A549 (cell line): Measurements from ENCODE around the gene RFT1. TPM values are rescaled to one million over a fixed set of nuclear protein-coding genes. Genes with fewer than 3 reads are reported as not detected.

Experiments used
- ATAC-seq, 2 experiments: fragments of 200-7000 bp in 1 of 2; fragments of >200 bp in 1 of 2; cut with Nextera tagmentation in 1 of 2; cut with Tn5 transposase in 1 of 2; 3 replicates each; pipeline versions ENCODE4 v1.8.0 to v1.9.1; 2018 to 2020; ENCODE audit warnings: mild to moderate bottlenecking in 1 of 2, moderate library complexity in 1 of 2
- CTCF ChIA-PET: fragments of 300-600 bp; sonication (Branson Sonifier 250); formaldehyde crosslinking; extraction: SDS; loops from one replicate; lab custom pipeline; 2021; ENCODE audit warnings: antibody characterized with exemption, inconsistent platforms; lab: Yijun Ruan, JAX
- POLR2A ChIA-PET: fragments of 350-600 bp; formaldehyde crosslinking; extraction: SDS; loops from one replicate; lab custom pipeline; 2021; ENCODE audit warnings: antibody characterized with exemption, inconsistent platforms; lab: Yijun Ruan, JAX
- DNase-seq, 2 experiments: peaks; one replicate each; pipeline versions ENCODE4 v3.0.0 to v3.0.0-alpha.2; 2011 to 2016; ENCODE audit warnings: low read depth in 1 of 2, low spot score in 1 of 2
- FAIRE-seq: peaks from 2 replicates; lab custom pipeline; 2011; peaks lifted over from hg19 to GRCh38; lab: Jason Lieb, UNC
- H3K27ac ChIP-seq, 2 experiments: fragments of >200 bp; sonication (Bioruptor Twin); formaldehyde crosslinking; 3 replicates each; pipeline ENCODE4 v1.5.1; 2016 to 2017
- H3K4me1 ChIP-seq: fragments of >200 bp; sonication (Bioruptor Twin); formaldehyde crosslinking; 3 replicates; pipeline ENCODE4 v1.6.1; 2016
- H3K4me2 ChIP-seq: fragments of >200 bp; sonication (Bioruptor Twin); formaldehyde crosslinking; 3 replicates; pipeline ENCODE4 v1.6.1; 2016
- H3K4me3 ChIP-seq: fragments of >200 bp; sonication (Bioruptor Twin); formaldehyde crosslinking; 3 replicates; pipeline ENCODE4 v1.5.1; 2016
- H3K9me3 ChIP-seq: fragments of >200 bp; sonication (Bioruptor Twin); formaldehyde crosslinking; 3 replicates; pipeline ENCODE4 v1.6.1; 2016
- BHLHE40 ChIP-seq: IDR thresholded peaks from 2 replicates; pipeline ENCODE4 v1.6.1; 2012; ENCODE audit warnings: low read depth, low read length, inconsistent platforms
- CBX8 ChIP-seq: fragments of 200-600 bp; sonication (generic); IDR thresholded peaks from 2 replicates; pipeline ENCODE4 v1.6.1; 2016
- CEBPB ChIP-seq, 2 experiments: fragments of >200 bp in 1 of 2; sonication (Bioruptor Twin) in 1 of 2; formaldehyde crosslinking in 1 of 2; IDR thresholded peaks; 2 replicates each; pipeline ENCODE4 v1.6.1; 2012 to 2016
- CHD2 ChIP-seq: fragments of 150-350 bp; IDR thresholded peaks from 2 replicates; pipeline ENCODE4 v1.6.1; 2014; ENCODE audit warnings: low read length; ENCODE audit not compliant: partially characterized antibody
- EHF ChIP-seq: fragments of 250-450 bp; sonication (Bioruptor Pico); IDR thresholded peaks from 2 replicates; pipeline ENCODE4 v1.5.0; 2020; ENCODE audit warnings: mild to moderate bottlenecking
- EHMT2 ChIP-seq: fragments of 200-600 bp; sonication (generic); IDR thresholded peaks from 2 replicates; pipeline ENCODE4 v1.6.1; 2016; ENCODE audit warnings: antibody characterized with exemption, low read depth, mild to moderate bottlenecking, moderate library complexity
- EP300 ChIP-seq, 2 experiments: fragments of >200 bp; sonication (Bioruptor Twin); formaldehyde crosslinking; IDR thresholded peaks; 2 replicates in 1 of 2; 3 replicates in 1 of 2; pipeline ENCODE4 v1.6.1; 2016 to 2017
- FOSB ChIP-seq: fragments of 250-450 bp; sonication (Bioruptor Pico); IDR thresholded peaks from 2 replicates; pipeline ENCODE4 v1.5.0; 2020; ENCODE audit warnings: mild to moderate bottlenecking, moderate library complexity
- HEYL ChIP-seq: fragments of 250-450 bp; sonication (Bioruptor Pico); IDR thresholded peaks from 2 replicates; pipeline ENCODE4 v1.8.0; 2021; ENCODE audit warnings: mild to moderate bottlenecking, moderate library complexity
- HOXA7 ChIP-seq: fragments of 250-450 bp; sonication (Bioruptor Pico); IDR thresholded peaks from 2 replicates; pipeline ENCODE4 v1.5.0; 2020; ENCODE audit warnings: mild to moderate bottlenecking, moderate library complexity
- KDM5A ChIP-seq: fragments of 200-600 bp; sonication (generic); IDR thresholded peaks from 2 replicates; pipeline ENCODE4 v1.6.1; 2016; ENCODE audit warnings: antibody characterized with exemption, mild to moderate bottlenecking
- MAZ ChIP-seq: fragments of 150-350 bp; IDR thresholded peaks from 2 replicates; pipeline ENCODE4 v1.6.1; 2014; ENCODE audit warnings: antibody characterized with exemption, low read depth, low read length, borderline replicate concordance
- MYC ChIP-seq: IDR thresholded peaks from 2 replicates; pipeline ENCODE4 v1.6.1; 2012; ENCODE audit warnings: mild to moderate bottlenecking, inconsistent platforms, low read length, improper control_type of control experiment, borderline replicate concordance
- RAD21 ChIP-seq, 2 experiments: fragments of >200 bp in 1 of 2; sonication (Bioruptor Twin) in 1 of 2; formaldehyde crosslinking in 1 of 2; IDR thresholded peaks in 1 of 2; conservative IDR thresholded peaks in 1 of 2; 2 replicates in 1 of 2; 3 replicates in 1 of 2; pipeline ENCODE4 v1.6.1; 2012 to 2018; ENCODE audit warnings: inconsistent platforms in 1 of 2
- TP53 ChIP-seq: fragments of 250-450 bp; sonication (Bioruptor Pico); IDR thresholded peaks from 2 replicates; pipeline ENCODE4 v1.5.0; 2021; ENCODE audit warnings: mild to moderate bottlenecking, moderate library complexity
- WGBS: methylation state at CpG from one replicate; pipeline ENCODE4 v1.1.6; 2017; ENCODE audit errors: missing lambda C conversion rate; 5-methylcytosine and 5-hydroxymethylcytosine counted together
- polyA plus RNA-seq, 4 experiments: library from polyadenylated mRNA; depleted of rRNA in 3 of 4; stranded (reverse); fragments of >200 nt; fragmentation: RNase III in 1 of 4; extraction: RNeasy Plus Mini Kit Qiagen cat#74134 plus additional on column Dnase treatment in 1 of 4; gene quantifications; 2 replicates in 3 of 4; 3 replicates in 1 of 4; pipeline ENCODE4 v1.2.3, GENCODE V29; 2011 to 2017
- TF ChIP-seq, protein P1 (sequence below): fragments of 250-450 bp; sonication (Bioruptor Pico); IDR thresholded peaks from 2 replicates; pipeline ENCODE4 v1.5.0; 2020; ENCODE audit warnings: low read depth, mild to moderate bottlenecking, moderate library complexity
- TF ChIP-seq, protein P2 (sequence below): IDR thresholded peaks from 2 replicates; pipeline ENCODE4 v1.6.1; 2012
- TF ChIP-seq, protein P3 (sequence below): fragments of 450-650 bp; IDR thresholded peaks from 2 replicates; pipeline ENCODE4 v1.6.1; 2014; ENCODE audit warnings: antibody characterized with exemption

Gene RFT1
- polyA plus RNA-seq, 2 of the 4 experiments (the other 2 are of a cell fraction): 15.6 to 33.6 TPM

DNA sequence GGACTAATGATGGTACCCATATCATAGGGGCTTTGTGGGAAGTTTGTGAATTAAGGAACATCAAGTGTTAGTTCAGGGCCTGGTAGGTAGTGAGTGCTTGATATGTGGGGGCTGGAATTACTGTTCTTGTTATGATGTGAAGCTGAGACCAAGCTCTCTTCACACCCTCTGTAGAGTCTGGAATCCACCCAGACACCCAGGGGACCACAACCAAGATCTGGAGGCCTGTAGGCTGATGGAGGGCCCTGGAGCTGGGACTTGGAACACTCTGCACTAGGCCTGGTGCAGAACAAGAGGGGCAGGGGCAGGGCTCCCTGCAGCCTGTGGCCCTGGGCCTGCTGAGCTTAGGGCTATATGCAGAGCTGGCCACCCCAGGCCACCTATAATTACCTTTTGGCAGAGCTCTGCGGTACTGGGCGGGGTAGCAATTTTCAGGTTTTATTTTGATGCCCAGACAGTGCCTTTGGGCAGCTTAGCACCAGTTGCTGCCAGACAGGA is 17.7 kb upstream of the RFT1 start:
- 82% methylated on average over 2 of the region's 2 CpGs for WGBS
- ChIA-PET CTCF (interaction anchor here (0.6 to 4.6 kb wide), 8 partner anchors 8 to 48 kb away, joined by 3 to 14 read pairs (median 4); partner anchors contain the start of gene PRKCD), POLR2A (no interaction called here)
- TF ChIP-seq CEBPB (IDR thresholded peaks at IDR 0.05) (no peak), KDM5A (no peak), BHLHE40 (no peak), HOXA7 (CRISPR knock-in tag) (no peak), CHD2 (no peak), HEYL (CRISPR knock-in tag) (no peak), TP53 (CRISPR knock-in tag) (no peak), EP300 (IDR thresholded peaks at IDR 0.05) (no peak)
- TF ChIP-seq, protein P1, sequence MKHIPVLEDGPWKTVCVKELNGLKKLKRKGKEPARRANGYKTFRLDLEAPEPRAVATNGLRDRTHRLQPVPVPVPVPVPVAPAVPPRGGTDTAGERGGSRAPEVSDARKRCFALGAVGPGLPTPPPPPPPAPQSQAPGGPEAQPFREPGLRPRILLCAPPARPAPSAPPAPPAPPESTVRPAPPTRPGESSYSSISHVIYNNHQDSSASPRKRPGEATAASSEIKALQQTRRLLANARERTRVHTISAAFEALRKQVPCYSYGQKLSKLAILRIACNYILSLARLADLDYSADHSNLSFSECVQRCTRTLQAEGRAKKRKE (CRISPR knock-in tag): no peak
- DNase-seq (no peak), ATAC-seq (no peak), FAIRE-seq (no peak)
- Histone ChIP-seq H3K4me3 (no peak overlapping the region), H3K27ac (peak overlapping the region in 1 of 2 experiments; percentile 70; a peak in 1 of 6 replicates), H3K4me2 (no peak overlapping the region), H3K9me3 (no peaks in the 10 kb centered on the region), H3K4me1 (peaks cover 57% of the 10 kb centered on the region)

DNA sequence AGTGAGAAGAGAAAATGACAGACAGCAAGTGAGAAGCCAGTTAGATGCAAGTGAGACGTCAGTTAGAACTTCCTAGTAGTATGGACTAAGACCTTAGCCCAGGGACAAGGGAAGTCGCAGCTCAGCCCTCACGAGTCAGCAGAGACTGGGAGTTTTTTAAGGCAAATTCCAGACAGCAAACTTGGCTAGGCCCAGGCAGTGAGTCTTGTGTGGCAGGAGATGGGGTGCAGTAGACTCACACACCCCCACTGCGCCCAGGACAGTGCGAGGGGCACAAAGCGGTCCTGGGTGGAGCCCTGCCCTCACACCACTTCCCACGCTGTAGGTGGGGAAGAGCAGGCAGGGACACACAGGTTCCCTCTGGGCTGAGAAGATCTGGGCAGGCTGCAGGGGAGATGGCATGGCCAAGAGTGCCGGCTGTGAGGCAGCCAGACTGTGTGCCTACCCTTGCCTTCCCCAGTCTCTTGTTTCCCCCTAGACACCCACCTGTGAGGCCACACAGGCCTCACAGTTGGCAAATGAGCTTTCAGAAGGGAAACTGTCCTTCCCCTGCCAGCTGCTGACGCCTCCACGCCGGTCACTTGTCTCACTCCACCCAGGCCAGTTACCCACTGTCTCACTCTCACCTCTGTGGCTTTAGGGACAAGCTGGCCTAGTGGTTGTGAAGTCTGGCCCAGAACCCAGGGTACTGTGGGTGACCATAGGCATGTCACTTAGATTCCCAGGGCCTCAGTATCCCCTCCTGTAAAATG is 17.1 kb upstream of the RFT1 start:
- DNase-seq: no peak
- no peak for ATAC-seq
- WGBS: 88% methylated on average over 11 of the region's 11 CpGs
- no peak for FAIRE-seq
- TF ChIP-seq CBX8: no peak
- TF ChIP-seq EHMT2: no peak
- TF ChIP-seq RAD21 (conservative IDR thresholded peaks at IDR 0.05 in 1 of 2, IDR thresholded peaks at IDR 0.05 in 1 of 2): no peak
- TF ChIP-seq EHF (CRISPR knock-in tag): no peak
- TF ChIP-seq MAZ: no peak
- TF ChIP-seq FOSB (CRISPR knock-in tag): no peak
- TF ChIP-seq, protein P2, sequence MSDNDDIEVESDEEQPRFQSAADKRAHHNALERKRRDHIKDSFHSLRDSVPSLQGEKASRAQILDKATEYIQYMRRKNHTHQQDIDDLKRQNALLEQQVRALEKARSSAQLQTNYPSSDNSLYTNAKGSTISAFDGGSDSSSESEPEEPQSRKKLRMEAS: no peak
- Histone ChIP-seq H3K4me1 (peaks cover 57% of the 10 kb centered on the region), H3K4me2 (no peak overlapping the region), H3K27ac (peak overlapping the region; percentile 39 to 70; a peak in 4 of 6 replicates), H3K9me3 (no peaks in the 10 kb centered on the region), H3K4me3 (no peak overlapping the region)
- ChIA-PET POLR2A (no interaction called here), CTCF (interaction anchor here (0.6 to 4.6 kb wide), 10 partner anchors 9 to 49 kb away, joined by 3 to 14 read pairs (median 4); partner anchors contain the start of gene PRKCD)

DNA sequence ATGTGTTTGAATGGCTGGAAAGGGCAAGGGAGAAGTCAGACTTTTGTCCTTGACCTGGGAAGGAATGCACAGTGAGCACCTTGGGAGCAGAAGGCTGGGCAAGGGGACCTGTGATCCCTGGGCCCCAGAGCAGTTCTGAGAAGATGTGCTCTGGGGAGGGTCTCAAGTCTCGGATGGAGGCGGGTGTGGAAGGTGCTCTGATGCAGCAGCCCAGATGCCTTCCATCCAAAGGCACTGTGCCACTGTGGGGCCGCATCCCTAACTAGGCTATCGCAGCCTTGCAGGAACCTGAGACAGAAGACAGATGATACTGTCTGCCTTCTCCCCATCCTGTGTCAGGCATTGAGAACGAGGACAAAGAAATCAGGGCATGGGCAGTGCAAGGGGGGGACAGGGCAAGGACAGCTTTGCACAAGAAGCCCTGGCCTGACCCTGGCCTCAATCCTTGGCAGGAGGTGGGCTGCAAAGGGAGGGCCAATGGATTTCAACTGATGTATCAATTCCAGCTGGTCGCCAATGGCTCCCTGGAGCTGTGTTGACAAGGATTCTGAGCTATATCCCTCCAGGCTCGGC is 16.2 kb upstream of the RFT1 start:
- ATAC-seq (no peak), FAIRE-seq (no peak), DNase-seq (no peak)
- Histone ChIP-seq H3K4me3 (no peak overlapping the region), H3K27ac (peak overlapping the region; percentile 10 to 70; a peak in 1 of 6 replicates), H3K9me3 (no peaks in the 10 kb centered on the region), H3K4me1 (peaks cover 56% of the 10 kb centered on the region), H3K4me2 (peak overlapping the region; percentile 59; the same call in 2 of the 3 replicates)
- POLR2A ChIA-PET: no interaction called here
- TF ChIP-seq MYC (no peak), RAD21 (conservative IDR thresholded peaks at IDR 0.05 in 1 of 2, IDR thresholded peaks at IDR 0.05 in 1 of 2) (no peak), EHMT2 (no peak), MAZ (no peak), CHD2 (no peak)
- TF ChIP-seq, protein P2: no peak
- TF ChIP-seq, protein P3, sequence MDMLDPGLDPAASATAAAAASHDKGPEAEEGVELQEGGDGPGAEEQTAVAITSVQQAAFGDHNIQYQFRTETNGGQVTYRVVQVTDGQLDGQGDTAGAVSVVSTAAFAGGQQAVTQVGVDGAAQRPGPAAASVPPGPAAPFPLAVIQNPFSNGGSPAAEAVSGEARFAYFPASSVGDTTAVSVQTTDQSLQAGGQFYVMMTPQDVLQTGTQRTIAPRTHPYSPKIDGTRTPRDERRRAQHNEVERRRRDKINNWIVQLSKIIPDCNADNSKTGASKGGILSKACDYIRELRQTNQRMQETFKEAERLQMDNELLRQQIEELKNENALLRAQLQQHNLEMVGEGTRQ: no peak
- 84% methylated on average over 4 of the region's 7 CpGs for WGBS
- CTCF ChIA-PET: interaction anchor here (0.7 to 4.6 kb wide), 6 partner anchors 9 to 50 kb away, joined by 3 to 14 read pairs (median 6); partner anchors contain the start of gene PRKCD
